Right lobe of liver (tissue), 4 donors: Measurements from ENCODE around the gene TDP1.

Experiments
- POLR2A ChIP-seq: fragments of 450-650 bp; IDR thresholded peaks from one replicate; pipeline ENCODE4 v1.6.1; 2017; ENCODE audit warnings: antibody characterized with exemption, mild to moderate bottlenecking
- TF ChIP-seq, protein P1 (sequence below), 4 donors: fragments of 200-600 bp in 3 of 4; fragments of 450-650 bp in 1 of 4; IDR thresholded peaks; one replicate each; pipeline versions ENCODE4 v1.5.1 to v1.8.0; 2016 to 2022; ENCODE audit warnings: antibody characterized with exemption in 4 of 4, mild to moderate bottlenecking in 2 of 4
- donor health status: DM: no; HTN: no; CAD: no.
- donor health status: DM: no; HTN: no; CAD: no.
- donor health status: DM: no; HTN: yes; CAD: no.

DNA sequence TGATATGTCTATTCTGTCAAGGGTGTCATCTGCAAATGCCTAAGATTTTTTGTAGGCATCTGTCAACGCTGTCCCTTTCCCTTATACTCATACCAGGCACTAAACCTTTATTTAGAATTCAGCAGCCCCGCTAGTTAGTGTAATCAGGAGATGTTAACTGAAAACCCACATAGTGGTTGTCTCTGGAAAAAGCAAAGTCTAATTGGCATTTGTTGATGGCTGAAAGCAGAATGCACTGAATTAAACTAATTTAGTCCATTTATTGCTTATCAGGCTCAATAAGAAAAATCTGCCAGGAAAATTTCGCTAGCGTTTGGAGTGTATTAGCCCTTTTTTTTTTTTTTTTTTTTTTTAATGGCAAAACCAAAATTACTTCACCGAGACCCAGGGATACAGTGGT is 34.5 kb downstream of the TDP1 start:
- TF ChIP-seq, protein P1, sequence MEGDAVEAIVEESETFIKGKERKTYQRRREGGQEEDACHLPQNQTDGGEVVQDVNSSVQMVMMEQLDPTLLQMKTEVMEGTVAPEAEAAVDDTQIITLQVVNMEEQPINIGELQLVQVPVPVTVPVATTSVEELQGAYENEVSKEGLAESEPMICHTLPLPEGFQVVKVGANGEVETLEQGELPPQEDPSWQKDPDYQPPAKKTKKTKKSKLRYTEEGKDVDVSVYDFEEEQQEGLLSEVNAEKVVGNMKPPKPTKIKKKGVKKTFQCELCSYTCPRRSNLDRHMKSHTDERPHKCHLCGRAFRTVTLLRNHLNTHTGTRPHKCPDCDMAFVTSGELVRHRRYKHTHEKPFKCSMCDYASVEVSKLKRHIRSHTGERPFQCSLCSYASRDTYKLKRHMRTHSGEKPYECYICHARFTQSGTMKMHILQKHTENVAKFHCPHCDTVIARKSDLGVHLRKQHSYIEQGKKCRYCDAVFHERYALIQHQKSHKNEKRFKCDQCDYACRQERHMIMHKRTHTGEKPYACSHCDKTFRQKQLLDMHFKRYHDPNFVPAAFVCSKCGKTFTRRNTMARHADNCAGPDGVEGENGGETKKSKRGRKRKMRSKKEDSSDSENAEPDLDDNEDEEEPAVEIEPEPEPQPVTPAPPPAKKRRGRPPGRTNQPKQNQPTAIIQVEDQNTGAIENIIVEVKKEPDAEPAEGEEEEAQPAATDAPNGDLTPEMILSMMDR (IDR thresholded peaks at IDR 0.05): no peak
- TF ChIP-seq POLR2A: no peak
